Fibroblast of peridontal ligament (primary cell): ENCODE results near the gene FAM53A.

Experiments used
- DNase-seq: peaks from one replicate; pipeline ENCODE4 v3.0.0-alpha.2; 2010; ENCODE audit errors: extremely low read depth

The FAM53A gene

DNA sequence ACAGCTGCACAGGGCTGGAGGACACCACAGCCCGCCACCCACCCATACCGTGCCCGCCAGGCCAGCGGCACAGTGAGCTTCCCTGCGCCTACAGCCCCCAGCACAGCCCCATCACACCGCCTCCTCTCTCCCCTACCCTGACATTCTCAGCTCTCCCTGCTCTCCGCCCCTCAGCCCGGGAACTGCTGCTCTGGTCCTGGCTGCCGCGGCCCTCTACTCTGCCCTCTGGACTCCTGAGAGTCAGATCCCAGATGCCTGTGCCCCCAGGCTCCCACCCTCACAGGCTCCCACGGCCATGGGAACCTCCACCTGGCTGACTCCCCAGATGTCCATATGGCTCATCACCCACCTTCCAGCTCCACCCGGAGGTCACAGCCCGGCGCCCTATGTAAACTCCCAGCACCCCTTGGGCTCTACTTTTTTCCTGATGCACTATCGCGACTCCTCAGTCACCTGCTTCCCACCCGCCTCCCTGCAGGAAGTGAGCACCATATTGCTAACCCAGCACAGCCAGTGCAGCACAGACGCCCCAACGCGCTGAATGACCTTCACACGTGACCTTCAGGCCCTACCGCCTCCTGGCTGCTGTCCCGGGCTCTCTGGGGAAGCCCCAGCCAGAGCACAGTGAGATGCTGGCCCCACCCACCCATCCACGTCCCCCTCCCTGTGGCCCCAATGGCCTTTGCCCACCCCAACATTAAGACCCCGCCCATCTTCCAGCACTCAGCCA is 23.0 kb downstream of the FAM53A start:
- no peak for DNase-seq

DNA sequence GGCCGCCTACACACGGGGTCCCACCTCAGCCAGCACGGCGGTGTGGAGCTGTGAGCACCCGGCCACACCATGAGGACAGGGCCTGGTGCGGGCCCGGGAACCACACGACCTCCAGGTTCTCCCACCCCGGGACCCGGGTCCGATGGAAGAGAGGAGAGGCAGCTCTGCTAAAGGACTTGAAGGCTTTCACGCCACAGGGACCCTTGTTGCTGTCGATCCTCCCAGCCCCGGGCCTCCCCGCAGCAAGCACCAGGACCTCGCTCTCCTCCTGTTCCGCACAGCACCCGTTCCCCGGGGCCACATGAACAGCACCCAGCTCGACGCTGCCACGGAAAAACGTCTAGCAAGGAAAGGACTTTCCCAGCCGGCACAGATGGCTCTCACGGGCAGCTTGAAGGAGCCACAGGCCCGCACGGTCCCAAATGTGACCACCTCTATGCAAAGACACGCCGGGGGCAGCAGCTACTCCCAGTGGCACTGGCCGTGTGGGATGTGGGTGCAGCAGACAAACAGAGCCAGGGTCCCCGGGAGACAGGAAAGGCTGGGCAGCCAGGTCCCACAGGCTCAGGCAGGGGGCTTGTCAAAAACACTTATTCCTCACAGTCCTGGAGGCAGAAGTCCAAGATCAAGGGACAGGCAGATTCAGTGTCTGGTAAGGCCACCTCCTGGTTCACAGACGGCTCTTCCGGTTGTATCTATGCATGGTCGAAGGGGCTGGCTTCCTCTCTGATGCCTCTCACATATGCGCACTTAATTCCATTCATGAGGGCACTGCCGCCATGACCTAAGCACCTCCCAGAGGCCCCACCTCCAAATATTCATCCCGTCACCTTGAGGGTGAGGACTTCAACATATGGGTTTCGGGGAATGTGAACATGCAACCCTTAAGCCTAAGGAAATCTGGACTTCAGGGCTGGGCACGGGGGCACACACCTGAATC is 24.7 kb downstream of the FAM53A start:
- no peak for DNase-seq

DNA sequence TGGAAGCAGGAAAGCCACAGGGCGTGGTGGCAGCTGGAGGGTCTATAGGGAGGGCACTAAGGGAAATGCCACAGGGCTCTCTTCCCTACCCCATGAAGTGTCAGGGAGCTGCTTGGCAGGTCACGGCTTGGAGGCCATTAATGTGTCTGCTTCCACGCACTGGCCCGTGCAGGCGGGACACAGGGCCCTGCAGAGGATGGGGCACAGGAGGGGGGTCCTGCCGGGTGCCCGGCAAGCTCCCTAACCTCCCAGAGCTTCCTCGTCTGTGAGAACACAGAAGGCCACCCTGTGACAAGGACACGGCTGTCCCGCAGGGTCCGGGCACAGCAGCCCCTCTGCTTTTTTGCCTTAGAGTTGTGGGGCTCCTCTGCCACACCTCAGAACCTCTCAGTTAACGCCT is 25.5 kb downstream of the FAM53A start:
- DNase-seq = no peak

DNA sequence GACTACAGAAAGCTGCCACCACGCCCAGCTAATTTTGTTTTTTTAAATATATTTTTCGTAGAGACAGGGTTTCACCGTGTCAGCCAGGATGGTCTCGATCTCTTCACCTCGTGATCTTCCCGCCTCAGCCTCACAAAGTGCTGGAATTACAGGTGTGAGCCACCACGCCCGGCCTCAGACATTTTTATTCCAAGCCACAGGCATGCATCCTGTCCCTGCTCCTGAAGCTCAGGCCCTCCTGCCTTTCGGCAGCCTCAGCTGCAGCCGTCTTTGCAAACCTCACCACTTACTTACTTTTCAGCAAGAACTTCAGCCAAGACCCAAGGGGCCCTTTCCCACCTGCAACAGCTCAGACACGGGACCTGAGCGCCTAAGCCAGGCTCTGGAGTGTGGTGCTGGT is 26.0 kb downstream of the FAM53A start:
- DNase-seq = no peak

DNA sequence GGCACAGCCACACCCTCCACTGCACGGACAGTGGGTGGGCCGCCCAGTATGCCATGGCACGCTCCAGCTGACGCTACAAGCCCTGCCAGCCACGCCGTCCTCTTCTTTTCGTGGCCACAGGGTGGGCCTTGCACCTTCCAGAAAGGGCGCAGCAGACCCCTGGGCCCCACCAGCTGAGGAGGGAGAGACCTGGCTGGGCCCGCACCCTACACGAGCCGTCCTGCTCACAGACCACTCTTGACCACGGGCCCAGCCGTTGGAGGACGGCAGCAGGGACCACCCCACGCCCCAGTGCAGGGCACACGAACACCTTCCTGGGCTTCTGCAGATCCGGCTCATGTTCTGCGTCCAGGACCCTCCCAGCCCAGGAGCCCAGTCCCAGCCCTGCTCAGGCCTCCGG is 27.1 kb downstream of the FAM53A start:
- DNase-seq = no peak

DNA sequence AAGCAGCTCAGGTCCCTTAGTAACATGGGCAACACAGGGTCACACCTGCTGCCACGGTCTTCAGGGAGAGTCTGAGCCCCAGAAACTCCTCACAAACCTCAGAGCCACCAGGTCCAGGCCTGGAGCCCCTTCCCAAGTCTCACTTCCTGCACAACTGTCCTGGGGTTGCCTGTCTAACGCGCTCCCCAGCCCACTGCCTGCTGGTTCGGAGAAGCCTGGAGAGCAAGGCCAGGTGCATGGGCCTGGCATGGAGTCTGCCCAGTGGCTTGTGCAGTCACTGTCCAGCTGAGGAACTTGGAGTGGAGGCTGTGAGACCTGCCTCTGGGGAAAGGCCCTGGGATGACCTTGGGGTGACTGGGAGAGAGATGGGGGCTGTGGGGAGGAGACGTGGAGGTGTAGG is 28.0 kb downstream of the FAM53A start:
- DNase-seq = no peak

DNA sequence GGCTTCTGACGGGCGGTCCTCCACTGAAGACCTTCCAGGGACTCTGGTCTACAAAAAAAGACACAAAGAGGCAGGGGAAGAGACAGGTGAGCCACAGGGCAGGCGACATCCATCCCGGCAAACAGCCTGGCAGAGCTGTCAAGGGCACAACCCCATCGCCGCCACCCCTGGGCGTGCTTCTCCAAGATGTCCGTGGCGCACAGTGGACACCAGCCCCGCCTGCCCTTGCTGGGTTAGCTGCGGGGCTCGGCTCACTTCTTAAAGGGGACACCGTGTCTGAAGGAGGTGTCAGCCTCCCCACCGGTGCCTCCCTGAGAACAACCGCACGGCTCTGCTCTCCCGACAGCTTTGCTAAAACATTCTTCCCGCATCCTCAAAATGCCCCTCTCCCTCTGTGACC is 28.4 kb downstream of the FAM53A start:
- DNase-seq = no peak

DNA sequence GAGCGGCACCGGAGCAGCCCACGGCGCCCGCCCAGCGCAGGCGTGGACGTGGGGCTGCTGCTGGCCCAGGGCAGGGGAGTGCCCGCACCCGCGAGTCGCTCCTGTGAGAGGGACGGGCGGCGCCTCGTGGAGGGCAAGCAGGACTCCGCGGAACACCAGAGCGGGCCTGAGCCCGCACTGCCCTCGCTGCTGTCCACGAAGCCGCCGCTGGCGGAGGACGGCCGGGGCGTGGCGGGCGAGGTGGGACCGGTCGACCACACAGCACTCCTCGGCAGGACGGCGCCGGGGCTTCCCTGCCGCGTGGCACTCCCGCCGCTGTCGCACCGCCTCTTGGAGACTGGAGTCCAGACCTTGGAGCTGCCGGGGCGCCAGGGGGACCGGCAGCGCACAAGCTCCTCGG is 29.0 kb downstream of the FAM53A start:
- no peak for DNase-seq

DNA sequence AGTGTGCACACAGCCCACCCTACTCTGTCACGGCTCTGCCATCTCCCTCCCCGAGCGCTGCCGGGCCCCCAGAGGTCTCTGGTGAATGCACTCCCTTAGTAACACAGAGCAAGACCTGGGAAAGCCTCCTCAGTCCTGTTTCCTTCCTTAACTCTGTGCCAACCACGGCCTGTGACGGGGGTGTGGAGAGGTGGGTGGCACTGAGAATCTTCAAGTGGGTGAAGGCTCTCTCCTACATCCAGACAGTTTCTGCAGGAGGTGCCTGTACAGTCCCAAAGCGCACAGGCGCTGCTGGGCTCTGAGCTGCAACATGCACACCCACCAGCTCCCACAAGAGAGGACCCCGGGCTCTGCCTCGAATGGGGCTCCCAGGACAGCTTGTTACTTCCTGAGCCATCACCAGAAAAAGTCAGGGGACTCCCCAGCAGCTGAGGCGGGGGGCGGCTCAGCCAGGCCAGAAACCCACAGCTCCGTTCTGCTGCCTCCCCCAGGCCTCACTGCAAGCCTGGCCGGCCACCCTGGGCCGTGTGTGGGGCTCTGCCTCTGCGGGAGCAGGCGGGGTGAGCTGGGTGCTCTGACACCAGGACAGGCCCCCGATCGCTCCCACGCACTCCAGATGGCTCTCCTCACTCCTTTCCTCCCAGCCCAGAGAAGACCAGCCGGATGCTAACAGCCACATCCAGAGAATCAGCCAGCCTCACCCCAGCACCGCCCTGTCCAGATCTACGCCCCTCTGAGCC is 29.7 kb downstream of the FAM53A start:
- DNase-seq = no peak

DNA sequence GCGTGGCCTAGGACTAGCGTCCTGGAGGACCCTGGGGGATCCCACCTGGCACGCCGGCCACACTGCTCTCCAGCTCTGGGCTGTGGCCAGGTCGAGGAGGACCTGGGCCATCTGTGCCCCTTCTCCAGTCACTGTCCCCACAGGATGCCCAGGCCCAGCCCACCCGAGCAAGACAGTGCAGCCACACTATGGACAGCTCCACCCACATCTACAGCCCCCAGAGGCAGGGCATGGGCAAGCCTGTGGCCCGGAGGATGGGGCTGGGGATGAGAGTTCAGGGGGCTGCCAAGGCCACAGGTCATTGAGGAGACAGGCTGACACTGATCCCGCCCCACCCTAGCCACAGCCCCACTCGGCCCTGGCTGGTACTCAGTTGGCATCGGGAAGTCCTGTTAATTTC is 30.3 kb downstream of the FAM53A start:
- DNase-seq = no peak

DNA sequence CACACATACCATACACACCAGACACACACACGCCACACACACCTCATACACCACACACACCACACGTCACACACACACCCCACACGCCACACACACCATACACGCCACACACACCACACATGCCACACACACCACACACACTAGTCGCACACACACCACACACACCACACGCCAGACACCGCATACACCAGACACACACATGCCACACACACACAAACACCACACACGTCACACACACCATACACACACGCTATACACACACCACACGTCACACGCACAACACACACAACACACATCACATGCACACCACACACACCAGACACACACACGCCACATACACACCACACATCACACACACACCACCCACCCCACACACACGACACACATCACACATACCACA is 32.0 kb downstream of the FAM53A start:
- no peak for DNase-seq

DNA sequence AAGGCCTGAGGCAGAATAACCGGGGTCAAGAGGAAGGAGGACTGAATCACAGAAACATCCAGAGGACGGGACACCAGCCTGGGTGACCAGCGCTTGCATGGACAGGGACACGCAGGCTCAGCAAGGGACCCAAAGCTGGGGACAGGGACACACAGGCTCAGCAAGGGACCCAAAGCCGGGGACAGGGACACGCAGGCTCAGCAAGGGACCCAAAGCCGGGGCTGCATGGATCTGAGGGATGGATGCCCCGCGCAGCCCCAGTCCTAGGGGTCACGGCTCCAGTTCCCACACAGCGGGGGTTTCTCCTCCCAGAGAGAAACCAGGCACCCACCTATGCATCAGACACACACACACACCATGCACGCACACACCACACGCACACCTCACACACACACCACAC is 32.5 kb downstream of the FAM53A start:
- DNase-seq = no peak

DNA sequence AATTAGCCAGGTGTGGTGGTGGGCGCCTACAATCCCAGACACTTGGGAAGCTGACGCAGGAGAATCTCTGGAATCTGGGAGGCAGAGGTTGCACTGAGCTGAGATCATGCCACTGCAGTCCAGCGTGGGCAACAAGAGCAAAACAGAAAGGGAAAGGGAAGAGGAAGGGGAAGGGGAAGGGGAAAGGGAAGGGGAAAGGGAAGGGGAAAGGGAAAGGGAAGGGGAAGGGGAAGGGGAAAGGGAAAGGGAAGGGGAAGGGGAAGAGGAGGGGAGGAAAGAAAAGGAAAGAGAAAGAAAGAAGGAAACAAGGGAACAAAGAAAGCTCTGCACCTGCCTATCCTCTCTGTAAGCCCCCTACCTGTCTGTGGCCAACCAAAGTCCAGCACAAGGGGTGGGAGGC is 35.2 kb downstream of the FAM53A start:
- DNase-seq = no peak

DNA sequence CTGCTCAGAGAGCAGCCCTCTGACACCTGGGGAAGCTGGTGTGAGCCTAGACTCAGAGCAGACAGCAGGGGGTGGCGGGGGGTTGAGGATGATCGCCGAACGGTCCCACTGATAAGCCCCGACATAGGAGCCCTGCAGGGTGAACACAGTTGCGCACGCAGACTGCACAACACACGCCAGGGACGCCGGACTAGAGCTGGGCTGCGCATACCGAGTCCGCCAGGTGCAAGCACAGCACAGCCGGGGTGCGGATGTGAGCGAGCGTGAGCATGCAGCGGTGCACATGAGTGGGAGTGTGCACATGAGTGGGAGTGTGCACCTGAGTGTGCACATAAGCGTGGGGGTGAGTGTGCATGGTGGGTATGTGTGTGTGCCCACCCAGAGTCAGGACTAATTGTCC is 36.7 kb downstream of the FAM53A start:
- DNase-seq = no peak

DNA sequence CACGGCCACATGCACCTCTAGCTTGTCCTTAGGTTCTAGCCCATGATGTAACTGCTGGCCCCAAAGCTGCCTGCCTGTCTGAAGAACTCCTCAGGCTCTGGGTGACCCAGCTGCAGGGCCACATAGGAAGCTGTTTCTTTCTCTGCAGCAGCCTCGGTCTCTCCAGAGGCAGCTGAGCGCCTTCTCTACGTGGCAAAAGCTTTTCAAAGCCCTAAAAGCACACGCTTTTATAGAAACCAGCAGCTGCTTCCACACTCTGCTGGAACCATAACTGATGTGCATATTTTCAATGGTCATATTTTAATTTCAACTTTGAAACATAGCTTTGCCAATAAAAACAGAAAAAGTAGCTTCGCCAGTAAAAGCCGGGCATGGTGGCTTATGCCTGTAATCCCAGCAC is 37.4 kb downstream of the FAM53A start:
- DNase-seq = no peak

DNA sequence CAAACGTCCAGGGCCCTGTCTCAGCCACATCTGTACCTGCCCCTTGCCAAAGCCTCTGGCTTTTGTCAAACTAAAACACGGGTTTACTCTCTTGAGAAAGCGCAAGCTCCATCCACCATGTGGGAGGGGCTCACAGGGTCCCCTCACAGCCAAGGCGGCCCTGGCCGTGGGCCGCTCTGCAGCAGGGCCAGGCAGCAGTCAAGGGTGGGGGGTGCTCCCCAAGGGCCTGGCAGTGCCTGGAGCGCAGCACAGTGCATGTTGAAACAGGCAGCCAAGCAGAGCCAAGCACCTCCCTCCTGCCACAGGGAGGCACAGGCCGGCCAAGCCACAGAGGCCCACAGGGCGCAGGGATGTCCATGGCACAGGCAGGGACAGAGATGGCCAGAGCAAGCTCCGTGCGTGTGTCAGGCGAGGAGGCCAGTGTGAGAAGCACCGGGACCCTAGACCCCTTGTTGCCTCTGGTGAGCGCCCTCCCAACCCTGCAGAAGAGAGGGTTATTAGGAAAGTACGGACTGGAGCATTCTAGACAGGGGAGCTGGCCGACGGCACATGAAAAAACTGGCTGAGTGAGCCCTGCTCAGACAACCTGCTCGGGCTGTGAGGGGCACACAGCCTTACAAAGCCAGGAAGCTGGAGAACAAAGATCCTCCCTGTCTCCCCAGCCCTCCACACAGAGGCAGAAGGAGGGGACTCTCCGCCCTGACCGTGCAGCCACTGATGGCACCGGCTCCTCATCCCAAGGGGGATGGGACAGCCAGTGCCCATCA is 39.0 kb downstream of the FAM53A start:
- DNase-seq = peak; percentile 27

DNA sequence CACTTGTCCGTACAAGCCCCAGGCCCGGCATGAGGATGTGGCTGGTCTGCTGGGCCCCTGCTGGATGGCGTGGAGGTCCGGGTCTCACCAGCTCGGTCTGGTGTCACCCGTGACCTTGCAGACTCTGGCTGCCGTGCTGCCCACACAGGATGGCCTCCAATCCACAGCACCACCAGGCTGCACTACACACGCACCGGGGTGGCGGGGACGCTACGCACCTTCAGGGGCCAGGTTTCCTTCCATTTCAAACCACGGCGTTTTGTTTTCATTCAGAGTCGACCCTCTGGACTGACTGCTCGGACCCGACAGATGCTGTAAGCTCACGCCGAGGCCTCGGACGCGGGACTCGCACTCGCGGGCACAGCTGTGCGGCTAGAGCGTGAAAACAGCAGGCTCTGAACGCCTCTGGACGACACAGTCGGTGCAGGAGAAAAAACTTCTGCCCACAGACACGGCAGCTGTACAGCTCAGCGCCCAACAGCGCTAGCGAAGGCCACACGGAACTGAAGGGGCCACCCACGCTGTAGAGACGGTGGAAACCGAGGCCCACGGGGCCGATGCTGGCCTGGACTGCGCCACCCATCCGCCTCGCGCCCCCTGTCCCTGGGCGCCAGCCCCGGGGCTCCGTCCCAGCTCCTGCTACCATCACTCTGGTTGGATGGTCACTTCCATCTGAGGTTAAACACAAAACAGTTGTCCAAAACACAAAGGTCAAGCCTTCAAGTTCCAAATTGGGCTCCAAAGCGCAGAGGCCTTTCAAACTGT is 40.0 kb downstream of the FAM53A start:
- no peak for DNase-seq

DNA sequence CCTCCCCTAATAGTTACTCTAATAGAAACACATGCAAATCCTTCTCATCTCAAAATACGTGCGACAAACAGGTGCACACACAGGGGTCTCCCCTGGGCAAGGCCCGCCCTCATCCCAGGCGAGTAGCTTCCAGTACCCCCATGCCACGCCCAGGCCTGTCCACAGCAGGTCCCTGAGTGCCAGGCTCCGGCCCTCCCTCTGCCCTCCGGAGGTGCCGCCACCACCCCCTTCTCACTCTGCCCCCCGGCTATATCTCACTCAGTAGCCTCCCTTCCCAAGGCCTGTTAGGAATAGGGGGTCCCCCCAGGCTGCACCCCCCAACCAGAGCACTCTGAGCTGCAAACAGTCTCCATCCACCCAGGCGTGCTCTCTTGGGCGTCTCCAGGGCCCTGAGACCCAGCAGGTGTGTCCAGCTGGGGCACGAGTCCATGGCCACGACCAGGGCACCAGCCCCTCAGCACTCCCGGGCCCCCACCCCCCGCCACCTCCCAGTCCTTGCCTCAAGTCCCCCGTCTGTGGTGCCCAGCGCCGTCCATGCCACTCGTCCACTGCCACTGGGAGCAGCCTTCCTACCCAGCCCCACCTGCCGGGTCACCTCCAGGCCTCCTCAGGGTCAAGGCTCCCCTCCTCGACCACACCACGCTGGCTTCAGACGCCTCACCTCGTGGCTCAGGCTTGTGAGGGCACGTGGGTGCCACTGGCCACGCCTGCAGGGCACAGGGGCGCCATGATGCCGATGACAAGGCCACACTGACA is 41.7 kb downstream of the FAM53A start:
- no peak for DNase-seq

DNA sequence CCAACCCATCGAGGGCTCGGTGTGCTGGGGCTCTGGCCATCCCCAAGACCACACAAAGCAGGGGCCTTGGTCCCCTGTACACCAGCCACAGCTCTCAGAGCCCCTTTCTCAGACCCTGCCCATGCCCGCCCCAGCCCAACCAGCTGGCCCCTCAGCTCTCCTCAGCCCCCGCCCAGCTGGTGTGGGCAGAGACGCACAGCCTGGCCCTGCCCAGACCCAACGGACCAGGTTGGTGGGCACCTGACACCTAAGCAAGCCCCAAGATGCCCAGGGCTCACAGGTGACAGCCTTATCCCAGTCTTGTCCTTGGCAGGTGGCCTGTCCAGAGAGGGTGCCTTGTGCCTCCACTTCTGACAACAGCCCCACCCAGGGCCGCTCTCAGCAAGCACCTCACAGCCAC is 42.4 kb downstream of the FAM53A start:
- no peak for DNase-seq
